Esophagus muscularis mucosa (tissue), 4 donors: ENCODE results near the gene CSRNP3. TPM values are rescaled to one million over a fixed set of nuclear protein-coding genes. Genes with fewer than 3 reads are reported as not detected.

Experiments used
- DNase-seq: peaks from one replicate; pipeline ENCODE4 v3.0.0-alpha.2; 2017; ENCODE audit errors: extremely low spot score
- H3K27ac ChIP-seq, 4 donors: fragments of 200-600 bp; sonication (generic); replicated peaks in 1 of 4; 1 replicate in 3 of 4; 2 replicates in 1 of 4; pipeline ENCODE4 v1.5.1; 2016 to 2019; ENCODE audit warnings: mild to moderate bottlenecking in 1 of 4
- H3K27me3 ChIP-seq, 4 donors: fragments of 200-600 bp; sonication (generic); one replicate each; pipeline versions ENCODE4 v1.5.1 to v1.6.0; 2016 to 2019
- H3K36me3 ChIP-seq, 4 donors: fragments of 200-600 bp; sonication (generic); one replicate each; pipeline ENCODE4 v1.5.1; 2016 to 2019
- H3K4me1 ChIP-seq, 4 donors: fragments of 200-600 bp; sonication (generic); one replicate each; pipeline ENCODE4 v1.5.1; 2016 to 2019
- H3K4me3 ChIP-seq, 4 donors: fragments of 200-600 bp; sonication (generic); 1 replicate in 2 of 4; 2 replicates in 2 of 4; pipeline ENCODE4 v1.5.1; 2016 to 2019; ENCODE audit warnings: mild to moderate bottlenecking in 4 of 4, moderate library complexity in 1 of 4
- H3K9me3 ChIP-seq, 4 donors: fragments of 200-600 bp; sonication (generic); 1 replicate in 3 of 4; 2 replicates in 1 of 4; pipeline ENCODE4 v1.5.1; 2016 to 2019
- CTCF ChIP-seq, 3 experiments: fragments of 200-600 bp in 2 of 3; fragments of 450-650 bp in 1 of 3; sonication (generic) in 2 of 3; IDR thresholded peaks; one replicate each; pipeline ENCODE4 v1.5.1; 2017 to 2019; ENCODE audit warnings: antibody characterized with exemption in 3 of 3, mild to moderate bottlenecking in 2 of 3, moderate library complexity in 1 of 3
- EP300 ChIP-seq: sonication (generic); formaldehyde crosslinking; IDR thresholded peaks from one replicate; pipeline ENCODE4 v1.6.1; 2017; ENCODE audit warnings: antibody characterized with exemption
- POLR2A ChIP-seq: fragments of 450-650 bp; IDR thresholded peaks from one replicate; pipeline ENCODE4 v1.6.1; 2017; ENCODE audit warnings: antibody characterized with exemption, moderate library complexity, mild to moderate bottlenecking, low read depth
- POLR2AphosphoS5 ChIP-seq, 2 donors: sonication (generic); formaldehyde crosslinking; IDR thresholded peaks; one replicate each; pipeline ENCODE4 v1.6.1; 2017; ENCODE audit warnings: antibody characterized with exemption in 2 of 2
- WGBS: methylation state at CpG from one replicate; pipeline ENCODE4 v1.1.5; 2018; 5-methylcytosine and 5-hydroxymethylcytosine counted together
- intact Hi-C: fragments of 100-400 bp; cut with DNase I; formaldehyde crosslinking; loops from one replicate; pipeline ENCODE4 v1.15.1; 2023
- total RNA-seq, 4 donors: library from RNA; depleted of rRNA; stranded (reverse); fragments of >200 nt; gene quantifications; one replicate each; pipeline versions ENCODE4 v1.1.0 to v1.2.1, GENCODE V29; 2016

Gene CSRNP3
- total RNA-seq, 4 donors from 2014 or later = 1.8 to 4.4 (median 2.4) TPM

- H3K27ac ChIP-seq = no peak overlapping the region
- no peak for DNase-seq
- no peaks in the 10 kb centered on the region for H3K27me3 ChIP-seq
- no peaks in the 10 kb centered on the region for H3K36me3 ChIP-seq
- no peak overlapping the region for H3K4me3 ChIP-seq
- TF ChIP-seq EP300 = no peak
- TF ChIP-seq POLR2AphosphoS5 (IDR thresholded peaks at IDR 0.05) = no peak
- TF ChIP-seq POLR2A = no peak
- no peak for TF ChIP-seq CTCF (IDR thresholded peaks at IDR 0.05)
- H3K4me1 ChIP-seq = peaks cover 2 to 17% (median 14%) of the 10 kb centered on the region in 4 donors
- H3K9me3 ChIP-seq = no peaks in the 10 kb centered on the region
- WGBS = 96% methylated on average over 1 of the region's 1 CpG
- intact Hi-C loops = no loop called here
Observed at GRCh38 chr2:165636959-165637358, 167.5 kb downstream of the CSRNP3 start.

GRCh38 chr2:165637396-165637795 is 167.9 kb downstream of the CSRNP3 start:
- intact Hi-C loops = no loop called here
- H3K27me3 ChIP-seq = no peaks in the 10 kb centered on the region
- no peak for TF ChIP-seq CTCF (IDR thresholded peaks at IDR 0.05)
- no peak for TF ChIP-seq EP300
- no peak for TF ChIP-seq POLR2AphosphoS5 (IDR thresholded peaks at IDR 0.05)
- TF ChIP-seq POLR2A = no peak
- H3K36me3 ChIP-seq = no peaks in the 10 kb centered on the region
- no peak overlapping the region for H3K27ac ChIP-seq
- no peaks in the 10 kb centered on the region for H3K9me3 ChIP-seq
- no peak overlapping the region for H3K4me3 ChIP-seq
- 96% methylated on average over 2 of the region's 2 CpGs for WGBS
- DNase-seq = no peak
- H3K4me1 ChIP-seq = peaks cover 2 to 17% (median 14%) of the 10 kb centered on the region in 4 donors

GRCh38 chr2:165639504-165639903 is 170.0 kb downstream of the CSRNP3 start:
- TF ChIP-seq POLR2A (no peak), EP300 (no peak), CTCF (IDR thresholded peaks at IDR 0.05) (no peak), POLR2AphosphoS5 (IDR thresholded peaks at IDR 0.05) (no peak)
- no peak for DNase-seq
- intact Hi-C loops = no loop called here
- 38% methylated on average over 1 of the region's 1 CpG for WGBS
- H3K4me1 ChIP-seq = peaks cover 2 to 17% (median 11%) of the 10 kb centered on the region in 4 donors
- H3K9me3 ChIP-seq = no peaks in the 10 kb centered on the region
- H3K27me3 ChIP-seq = no peaks in the 10 kb centered on the region
- H3K36me3 ChIP-seq = no peaks in the 10 kb centered on the region
- H3K4me3 ChIP-seq = no peak overlapping the region
- H3K27ac ChIP-seq = no peak overlapping the region

- Histone ChIP-seq H3K27ac (no peak overlapping the region), H3K4me1 (peaks cover 0 to 12% (median 6%) of the 10 kb centered on the region in 4 donors), H3K9me3 (peaks cover 0 to 4% (median 0%) of the 10 kb centered on the region in 4 donors), H3K36me3 (no peaks in the 10 kb centered on the region), H3K27me3 (no peaks in the 10 kb centered on the region), H3K4me3 (no peak overlapping the region)
- DNase-seq = no peak
- WGBS = 57% methylated on average over 3 of the region's 3 CpGs
- no peak for TF ChIP-seq POLR2A
- no peak for TF ChIP-seq POLR2AphosphoS5 (IDR thresholded peaks at IDR 0.05)
- TF ChIP-seq EP300 = no peak
- no peak for TF ChIP-seq CTCF (IDR thresholded peaks at IDR 0.05)
- intact Hi-C loops = no loop called here
Observed at GRCh38 chr2:165640247-165640929, 170.9 kb downstream of the CSRNP3 start.
